IMR-90 (cell line): ENCODE measurements around the gene LYPD6. TPM values are rescaled to one million over a fixed set of nuclear protein-coding genes. Genes with fewer than 3 reads are reported as not detected.

Experiments used
- ATAC-seq: fragments of 200-7000 bp; cut with Tn5 transposase; 2 replicates; pipeline ENCODE4 v1.9.1; 2020; ENCODE audit warnings: low read depth, mild to moderate bottlenecking, moderate library complexity
- BruUV-seq: library from RNA; stranded (reverse); fragments of 400-500 nt; replicated peaks from 2 replicates; lab custom pipeline; 2021; lab: Mats Ljungman, UMichigan
- CTCF ChIA-PET: fragments of 300-600 bp; formaldehyde crosslinking; extraction: SDS; loops from one replicate; lab custom pipeline; 2021; ENCODE audit warnings: antibody characterized with exemption; lab: Yijun Ruan, JAX
- POLR2A ChIA-PET: fragments of 300-600 bp; sonication (Branson Sonifier 250); formaldehyde crosslinking; loops from one replicate; lab custom pipeline; 2022; ENCODE audit warnings: antibody characterized with exemption; ENCODE audit not compliant: unreplicated experiment; lab: Charles Lee
- DNase-seq: peaks from one replicate; pipeline ENCODE4 v3.0.0; 2013
- H2AFZ ChIP-seq: replicated peaks from 2 replicates; pipeline ENCODE3; 2013; ENCODE audit warnings: low read length, mild to moderate bottlenecking; ENCODE audit not compliant: poor library complexity
- H2AK5ac ChIP-seq: 2 replicates; pipeline ENCODE4 v1.6.1; 2013; ENCODE audit warnings: low read depth, low read length, inconsistent platforms
- H2AK9ac ChIP-seq: replicated peaks from 2 replicates; pipeline ENCODE3; 2013; ENCODE audit warnings: mild to moderate bottlenecking, low read depth, low read length, moderate library complexity; ENCODE audit not compliant: poor library complexity
- H2BK120ac ChIP-seq: 2 replicates; pipeline ENCODE4 v1.6.1; 2013; ENCODE audit warnings: low read depth, low read length, inconsistent platforms
- H2BK15ac ChIP-seq: 3 replicates; pipeline ENCODE4 v1.6.1; 2013; ENCODE audit warnings: low read depth, low read length, inconsistent platforms
- H2BK20ac ChIP-seq: 2 replicates; pipeline ENCODE4 v1.6.1; 2013; ENCODE audit warnings: low read depth, mild to moderate bottlenecking, inconsistent platforms, low read length, moderate library complexity
- H2BK5ac ChIP-seq: 2 replicates; pipeline ENCODE4 v1.6.1; 2013; ENCODE audit warnings: mild to moderate bottlenecking, low read depth, low read length, inconsistent platforms; ENCODE audit not compliant: poor library complexity, severe bottlenecking
- H3K14ac ChIP-seq: replicated peaks from 2 replicates; pipeline ENCODE4 v1.6.1; 2013; ENCODE audit warnings: low read depth, low read length, inconsistent platforms
- H3K18ac ChIP-seq: 2 replicates; pipeline ENCODE4 v1.6.1; 2013; ENCODE audit warnings: low read depth, low read length, control low read depth
- H3K23ac ChIP-seq: 2 replicates; pipeline ENCODE4 v1.6.1; 2013; ENCODE audit warnings: low read depth, low read length, inconsistent platforms
- H3K27ac ChIP-seq: 2 replicates; pipeline ENCODE4 v1.5.1; 2013; ENCODE audit warnings: mild to moderate bottlenecking, control low read depth, low read length; ENCODE audit not compliant: insufficient read depth
- H3K27me3 ChIP-seq: 2 replicates; pipeline ENCODE4 v1.6.1; 2013; ENCODE audit warnings: low read length; ENCODE audit not compliant: control insufficient read depth, insufficient read depth
- H3K36me3 ChIP-seq: 2 replicates; pipeline ENCODE4 v1.6.1; 2013; ENCODE audit warnings: low read length, mixed read lengths; ENCODE audit not compliant: control insufficient read depth, insufficient read depth
- H3K4ac ChIP-seq: 2 replicates; pipeline ENCODE4 v1.6.1; 2013; ENCODE audit warnings: low read depth, low read length, inconsistent platforms
- H3K4me1 ChIP-seq: 2 replicates; pipeline ENCODE4 v1.6.1; 2013; ENCODE audit warnings: low read length, mixed read lengths; ENCODE audit not compliant: control insufficient read depth, insufficient read depth
- H3K4me2 ChIP-seq: 2 replicates; pipeline ENCODE4 v1.6.1; 2013; ENCODE audit warnings: low read depth, mild to moderate bottlenecking, control low read depth, low read length, moderate library complexity
- H3K4me3 ChIP-seq: 2 replicates; pipeline ENCODE4 v1.5.1; 2013; ENCODE audit warnings: low read depth, mild to moderate bottlenecking, control low read depth, low read length, moderate library complexity; ENCODE audit not compliant: insufficient read depth
- H3K56ac ChIP-seq: 2 replicates; pipeline ENCODE4 v1.6.1; 2013; ENCODE audit warnings: low read length, inconsistent platforms; ENCODE audit not compliant: insufficient read depth; ENCODE audit errors: extremely low read depth
- H3K79me1 ChIP-seq, 2 experiments: 2 replicates each; pipeline ENCODE4 v1.6.1; 2013; ENCODE audit warnings: low read length in 2 of 2, inconsistent platforms in 1 of 2, low read depth in 1 of 2
- H3K9ac ChIP-seq: 2 replicates; pipeline ENCODE4 v1.6.1; 2013; ENCODE audit warnings: low read depth, low read length, control low read depth
- H3K9me1 ChIP-seq: 2 replicates; pipeline ENCODE4 v1.6.1; 2013; ENCODE audit warnings: low read length, inconsistent platforms; ENCODE audit not compliant: insufficient read depth
- H3K9me3 ChIP-seq: 2 replicates; pipeline ENCODE4 v1.6.1; 2013; ENCODE audit warnings: low read length; ENCODE audit not compliant: control insufficient read depth, insufficient read depth
- H4K20me1 ChIP-seq: 2 replicates; pipeline ENCODE4 v1.6.1; 2013; ENCODE audit warnings: low read length, inconsistent platforms; ENCODE audit not compliant: insufficient read depth
- H4K5ac ChIP-seq: 2 replicates; pipeline ENCODE4 v1.6.1; 2013; ENCODE audit warnings: mild to moderate bottlenecking, low read depth, low read length, control low read depth
- H4K8ac ChIP-seq, 2 experiments: 2 replicates each; pipeline ENCODE4 v1.6.1; 2013; ENCODE audit warnings: low read depth in 2 of 2, low read length in 2 of 2, control low read depth in 1 of 2, inconsistent platforms in 1 of 2
- H4K91ac ChIP-seq: 2 replicates; pipeline ENCODE4 v1.6.1; 2013; ENCODE audit warnings: low read depth, low read length, inconsistent platforms; ENCODE audit not compliant: insufficient read depth
- BHLHE40 ChIP-seq: fragments of 150-350 bp; IDR thresholded peaks from 2 replicates; pipeline ENCODE4 v1.6.1; 2016; ENCODE audit warnings: mild to moderate bottlenecking, low read depth, low read length
- CEBPB ChIP-seq: IDR thresholded peaks from 2 replicates; pipeline ENCODE4 v1.6.1; 2012; ENCODE audit warnings: low read depth, low read length, improper control_type of control experiment
- CHD1 ChIP-seq: IDR thresholded peaks from 2 replicates; pipeline ENCODE4 v1.6.1; 2012; ENCODE audit warnings: low read depth, low read length, improper control_type of control experiment
- CTCF ChIP-seq: conservative IDR thresholded peaks from 2 replicates; pipeline ENCODE4 v1.5.1; 2012; ENCODE audit warnings: mild to moderate bottlenecking, low read depth, low read length, improper control_type of control experiment
- FOS ChIP-seq: fragments of 150-350 bp; IDR thresholded peaks from 2 replicates; pipeline ENCODE4 v1.6.1; 2016; ENCODE audit warnings: low read depth, low read length
- MAFK ChIP-seq: IDR thresholded peaks from 2 replicates; pipeline ENCODE4 v1.6.1; 2012; ENCODE audit warnings: low read depth, low read length, improper control_type of control experiment
- MAZ ChIP-seq: IDR thresholded peaks from 2 replicates; pipeline ENCODE4 v1.6.1; 2012; ENCODE audit warnings: low read depth, mild to moderate bottlenecking, low read length, improper control_type of control experiment, moderate library complexity, borderline replicate concordance
- MXI1 ChIP-seq: IDR thresholded peaks from 2 replicates; pipeline ENCODE4 v1.6.1; 2012; ENCODE audit warnings: low read depth, mild to moderate bottlenecking, low read length, moderate library complexity, borderline replicate concordance
- NFE2L2 ChIP-seq: fragments of 150-350 bp; IDR thresholded peaks from 2 replicates; pipeline ENCODE4 v1.6.1; 2016; ENCODE audit warnings: low read depth, mild to moderate bottlenecking, low read length
- POLR2A ChIP-seq: IDR thresholded peaks from 2 replicates; pipeline ENCODE4 v1.6.1; 2012; ENCODE audit warnings: mild to moderate bottlenecking, low read depth, low read length
- RAD21 ChIP-seq: IDR thresholded peaks from 2 replicates; pipeline ENCODE4 v1.6.1; 2012; ENCODE audit warnings: low read length, improper control_type of control experiment
- RCOR1 ChIP-seq: IDR thresholded peaks from 2 replicates; pipeline ENCODE4 v1.6.1; 2012; ENCODE audit warnings: mild to moderate bottlenecking, low read length, improper control_type of control experiment; ENCODE audit not compliant: insufficient replicate concordance
- RFX5 ChIP-seq: IDR thresholded peaks from 2 replicates; pipeline ENCODE4 v1.8.0; 2012; ENCODE audit warnings: low read depth, mild to moderate bottlenecking, low read length, moderate library complexity
- SMC3 ChIP-seq: fragments of 150-350 bp; IDR thresholded peaks from 2 replicates; pipeline ENCODE4 v1.6.1; 2016; ENCODE audit warnings: low read depth, mild to moderate bottlenecking, antibody characterized with exemption, low read length, moderate library complexity
- USF2 ChIP-seq: fragments of 150-350 bp; IDR thresholded peaks from 2 replicates; pipeline ENCODE4 v1.6.1; 2017; ENCODE audit warnings: mild to moderate bottlenecking, antibody characterized with exemption, low read length, low read depth
- WGBS, 2 experiments: methylation state at CpG; one replicate each; pipeline versions ENCODE4 v1.1.5 to v1.1.7; 2013; ENCODE audit warnings: missing lambda C conversion rate in 2 of 2; ENCODE audit not compliant: insufficient read length in 1 of 2; ENCODE audit errors: extremely low coverage in 2 of 2; 5-methylcytosine and 5-hydroxymethylcytosine counted together
- dilution Hi-C: fragments of 300-500 bp; cut with HindIII; formaldehyde crosslinking; loops from one replicate; pipeline ENCODE4 v1.14.3; 2018; ENCODE audit warnings: low sequenced_read_pairs; ENCODE audit not compliant: unreplicated experiment
- in situ Hi-C: fragments of 300-500 bp; cut with MboI; formaldehyde crosslinking; loops from 3 replicates; pipeline ENCODE4 v1.14.3; 2019; ENCODE audit warnings: low sequenced_read_pairs, inconsistent platforms, mixed read lengths
- intact Hi-C: fragments of 100-400 bp; cut with micrococcal nuclease; formaldehyde crosslinking; loops from 2 replicates; pipeline ENCODE4 v1.10.0; 2022
- polyA plus RNA-seq, 3 experiments: library from polyadenylated mRNA; depleted of rRNA; stranded (reverse); fragments of >200 nt; gene quantifications; 2 replicates each; pipeline ENCODE4 v1.2.3, GENCODE V29; 2012; ENCODE audit warnings: low replicate concordance in 1 of 3
- total RNA-seq: library from RNA; depleted of rRNA; stranded (reverse); fragments of >200 nt; gene quantifications from 2 replicates; pipeline ENCODE4 v1.2.3, GENCODE V29; 2012
- TF ChIP-seq, protein P1 (sequence below): fragments of 150-350 bp; IDR thresholded peaks from 2 replicates; pipeline ENCODE4 v1.6.1; 2016; ENCODE audit warnings: low read depth, mild to moderate bottlenecking, low read length, moderate library complexity, borderline replicate concordance

The LYPD6 gene
- total and polyA plus RNA-seq, 2 of the 4 experiments (the other 2 are of a cell fraction): 0.87 to 0.90 TPM

- H4K20me1 ChIP-seq: no peaks in the 10 kb centered on the region
- no peaks in the 10 kb centered on the region for H3K4me1 ChIP-seq
- ATAC-seq (no peak), DNase-seq (no peak)
- no peak overlapping the region for H3K56ac ChIP-seq
- H3K14ac ChIP-seq: no peak overlapping the region
- H3K18ac ChIP-seq: no peak overlapping the region
- H3K9ac ChIP-seq: no peak overlapping the region
- H3K9me1 ChIP-seq: no peaks in the 10 kb centered on the region
- CTCF ChIA-PET: interaction anchor here (0.6 kb wide), 1 partner anchor 45 kb away, joined by 3 read pairs; no protein-coding TSS in a partner anchor
- intact Hi-C loops (no loop called here), in situ Hi-C loops (no loop called here), dilution Hi-C loops (no loop called here)
- no peak overlapping the region for H2AK9ac ChIP-seq
- H3K27ac ChIP-seq: no peak overlapping the region
- H4K8ac ChIP-seq: no peak overlapping the region
- no peak overlapping the region for H2AFZ ChIP-seq
- H3K23ac ChIP-seq: no peak overlapping the region
- no peak overlapping the region for H2BK120ac ChIP-seq
- H3K36me3 ChIP-seq: no peaks in the 10 kb centered on the region
- H4K91ac ChIP-seq: no peak overlapping the region
- no peak overlapping the region for H3K4ac ChIP-seq
- no peaks in the 10 kb centered on the region for H3K9me3 ChIP-seq
- H2BK5ac ChIP-seq: no peak overlapping the region
- no peak overlapping the region for H4K5ac ChIP-seq
- H2BK15ac ChIP-seq: no peak overlapping the region
- no peak overlapping the region for H2BK20ac ChIP-seq
- H3K79me1 ChIP-seq: no peaks in the 10 kb centered on the region
- H3K4me3 ChIP-seq: no peak overlapping the region
- POLR2A ChIA-PET: no interaction called here
- no CpG with 5 or more reads among the region's 4 CpGs for WGBS, 2 experiments
- no peaks in the 10 kb centered on the region for H3K27me3 ChIP-seq
- H3K4me2 ChIP-seq: no peak overlapping the region
- BruUV-seq: no TSS peak
- no peak for TF ChIP-seq BHLHE40
- TF ChIP-seq MAFK: no peak
- no peak for TF ChIP-seq CEBPB
- TF ChIP-seq FOS: no peak
- no peak for TF ChIP-seq CHD1
- no peak for TF ChIP-seq NFE2L2
- TF ChIP-seq RCOR1: no peak
- no peak for TF ChIP-seq CTCF
- no peak for TF ChIP-seq USF2
- TF ChIP-seq POLR2A: no peak
- no peak for TF ChIP-seq RAD21
- no peak for TF ChIP-seq MAZ
- TF ChIP-seq, protein P1, sequence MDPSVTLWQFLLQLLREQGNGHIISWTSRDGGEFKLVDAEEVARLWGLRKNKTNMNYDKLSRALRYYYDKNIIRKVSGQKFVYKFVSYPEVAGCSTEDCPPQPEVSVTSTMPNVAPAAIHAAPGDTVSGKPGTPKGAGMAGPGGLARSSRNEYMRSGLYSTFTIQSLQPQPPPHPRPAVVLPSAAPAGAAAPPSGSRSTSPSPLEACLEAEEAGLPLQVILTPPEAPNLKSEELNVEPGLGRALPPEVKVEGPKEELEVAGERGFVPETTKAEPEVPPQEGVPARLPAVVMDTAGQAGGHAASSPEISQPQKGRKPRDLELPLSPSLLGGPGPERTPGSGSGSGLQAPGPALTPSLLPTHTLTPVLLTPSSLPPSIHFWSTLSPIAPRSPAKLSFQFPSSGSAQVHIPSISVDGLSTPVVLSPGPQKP: no peak
- no peak for TF ChIP-seq RFX5
- TF ChIP-seq MXI1: no peak
- no peak for TF ChIP-seq SMC3
- H2AK5ac ChIP-seq: no peak overlapping the region
These were observed 112.0 kb downstream of the LYPD6 start for GRCh38 chr2:149442346-149442745.
